ENCODE results near the gene CFB. TPM values are rescaled to one million over a fixed set of nuclear protein-coding genes. Genes with fewer than 3 reads are reported as not detected.
"Not testable (repeated sequence)": the region's sequence is repeated elsewhere in the genome, so short reads cannot be mapped to it uniquely, and the experiment has no call there.

Gene CFB
- total and polyA plus RNA-seq, 2 of the 4 experiments (the other 2 are of a cell fraction) = 1.8 to 6.1 TPM

DNA sequence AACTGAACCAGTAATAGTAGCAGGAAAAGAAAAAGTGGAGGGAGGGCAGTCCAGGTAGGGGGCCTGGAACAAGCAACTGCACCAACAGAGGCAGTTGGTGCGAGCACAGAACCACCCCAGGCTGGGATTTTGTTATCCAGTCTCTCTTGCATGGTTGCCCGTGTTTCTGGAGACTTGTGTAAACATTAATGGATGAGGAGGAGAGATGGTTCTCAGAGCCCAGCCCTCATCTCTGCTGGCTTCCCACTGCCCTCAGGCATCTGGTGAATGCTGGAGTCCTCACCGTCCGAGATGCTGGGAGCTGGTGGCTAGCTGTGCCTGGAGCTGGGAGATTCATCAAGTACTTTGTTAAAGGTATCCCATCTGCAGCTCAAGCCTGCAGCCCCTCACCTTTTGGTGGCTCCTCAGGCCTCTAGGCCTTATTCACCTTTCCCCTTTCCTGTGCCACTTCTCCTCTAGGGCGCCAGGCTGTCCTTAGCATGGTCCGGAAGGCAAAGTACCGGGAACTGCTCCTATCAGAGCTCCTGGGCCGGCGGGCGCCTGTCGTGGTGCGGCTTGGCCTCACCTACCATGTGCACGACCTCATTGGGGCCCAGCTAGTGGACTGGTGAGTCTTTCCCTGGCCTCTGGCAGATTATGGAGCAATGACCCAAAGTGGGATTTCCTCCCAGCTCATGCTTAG, 34.4 kb downstream of the CFB start:
- H3K9ac ChIP-seq (ENCODE audit: low read depth, low read length); H4K91ac ChIP-seq (ENCODE audit: insufficient read depth, low read depth, low read length); H2BK15ac ChIP-seq (ENCODE audit: low read depth, low read length); intact Hi-C loops (cut with micrococcal nuclease); H3K9me3 ChIP-seq (ENCODE audit: control insufficient read depth, insufficient read depth, low read length); H2AK5ac ChIP-seq (ENCODE audit: low read depth, low read length); BruUV-seq (replicated peaks); H2AFZ ChIP-seq (replicated peaks; ENCODE audit: low read length, poor library complexity); H4K8ac ChIP-seq (ENCODE audit: low read depth in 2 of 2, low read length in 2 of 2); in situ Hi-C loops (cut with MboI; ENCODE audit: low sequenced_read_pairs); H4K20me1 ChIP-seq (ENCODE audit: insufficient read depth, low read length); H4K5ac ChIP-seq (ENCODE audit: low read depth, low read length); H3K79me1 ChIP-seq (ENCODE audit: low read depth in 1 of 2, low read length in 2 of 2); H2BK120ac ChIP-seq (ENCODE audit: low read depth, low read length); dilution Hi-C loops (cut with HindIII; ENCODE audit: low sequenced_read_pairs, unreplicated experiment); H3K14ac ChIP-seq (replicated peaks; ENCODE audit: low read depth, low read length); H3K9me1 ChIP-seq (ENCODE audit: insufficient read depth, low read length); H3K18ac ChIP-seq (ENCODE audit: low read depth, low read length); ATAC-seq (ENCODE audit: low read depth); H2BK20ac ChIP-seq (ENCODE audit: low read depth, low read length); H3K4ac ChIP-seq (ENCODE audit: low read depth, low read length); H3K4me2 ChIP-seq (ENCODE audit: low read depth, low read length); H3K4me1 ChIP-seq (ENCODE audit: control insufficient read depth, insufficient read depth, low read length); H3K27ac ChIP-seq (ENCODE audit: insufficient read depth, low read length); H2AK9ac ChIP-seq (replicated peaks; ENCODE audit: low read depth, low read length, poor library complexity); H3K4me3 ChIP-seq (ENCODE audit: insufficient read depth, low read depth, low read length); POLR2A ChIA-PET (ENCODE audit: unreplicated experiment); H3K23ac ChIP-seq (ENCODE audit: low read depth, low read length); H3K36me3 ChIP-seq (ENCODE audit: control insufficient read depth, insufficient read depth, low read length); H2BK5ac ChIP-seq (ENCODE audit: low read depth, low read length, poor library complexity, severe bottlenecking); H3K27me3 ChIP-seq (ENCODE audit: control insufficient read depth, insufficient read depth, low read length); H3K56ac ChIP-seq (ENCODE audit: extremely low read depth, insufficient read depth, low read length); DNase-seq: not testable (repeated sequence)
- WGBS, 2 experiments (ENCODE audit: extremely low coverage in 2 of 2, insufficient read length in 1 of 2) = no CpG with 5 or more reads among the region's 13 CpGs
- CTCF ChIA-PET = interaction anchor here (0.6 kb wide), 1 partner anchor 306 kb away, joined by 4 read pairs; no protein-coding TSS in a partner anchor

DNA sequence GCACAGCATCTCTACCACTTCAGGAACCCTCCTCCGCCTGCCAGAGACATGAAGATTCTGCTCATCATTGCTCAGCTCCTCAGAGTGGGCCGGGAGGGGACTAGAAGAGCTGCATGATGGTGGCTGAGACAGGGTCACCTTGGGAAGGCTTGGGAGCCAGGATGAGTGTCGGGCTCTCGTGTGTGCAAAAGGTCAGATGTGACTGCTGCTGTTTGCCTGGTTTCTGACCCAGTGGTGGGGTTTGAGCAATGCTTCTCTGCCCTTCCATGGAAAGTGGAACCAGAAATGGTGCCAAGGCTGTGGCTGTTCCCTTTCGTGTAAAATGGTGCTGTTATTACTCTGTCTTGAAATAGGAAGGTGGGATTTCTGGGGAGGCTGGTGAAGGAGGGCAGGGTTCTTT, 35.1 kb downstream of the CFB start:
- POLR2A ChIA-PET (ENCODE audit: unreplicated experiment); H3K79me1 ChIP-seq (ENCODE audit: low read depth in 1 of 2, low read length in 2 of 2); H2BK15ac ChIP-seq (ENCODE audit: low read depth, low read length); H3K4ac ChIP-seq (ENCODE audit: low read depth, low read length); H4K8ac ChIP-seq (ENCODE audit: low read depth in 2 of 2, low read length in 2 of 2); H3K14ac ChIP-seq (replicated peaks; ENCODE audit: low read depth, low read length); DNase-seq; H4K91ac ChIP-seq (ENCODE audit: insufficient read depth, low read depth, low read length); ATAC-seq (ENCODE audit: low read depth); H3K9me1 ChIP-seq (ENCODE audit: insufficient read depth, low read length); H2BK5ac ChIP-seq (ENCODE audit: low read depth, low read length, poor library complexity, severe bottlenecking); H3K18ac ChIP-seq (ENCODE audit: low read depth, low read length); H2BK20ac ChIP-seq (ENCODE audit: low read depth, low read length); dilution Hi-C loops (cut with HindIII; ENCODE audit: low sequenced_read_pairs, unreplicated experiment); H3K36me3 ChIP-seq (ENCODE audit: control insufficient read depth, insufficient read depth, low read length); H2BK120ac ChIP-seq (ENCODE audit: low read depth, low read length); H3K56ac ChIP-seq (ENCODE audit: extremely low read depth, insufficient read depth, low read length); intact Hi-C loops (cut with micrococcal nuclease); H2AK9ac ChIP-seq (replicated peaks; ENCODE audit: low read depth, low read length, poor library complexity); H3K23ac ChIP-seq (ENCODE audit: low read depth, low read length); in situ Hi-C loops (cut with MboI; ENCODE audit: low sequenced_read_pairs); H3K27ac ChIP-seq (ENCODE audit: insufficient read depth, low read length); H3K4me2 ChIP-seq (ENCODE audit: low read depth, low read length); H4K20me1 ChIP-seq (ENCODE audit: insufficient read depth, low read length); H3K4me3 ChIP-seq (ENCODE audit: insufficient read depth, low read depth, low read length); H2AFZ ChIP-seq (replicated peaks; ENCODE audit: low read length, poor library complexity); H2AK5ac ChIP-seq (ENCODE audit: low read depth, low read length); H3K9ac ChIP-seq (ENCODE audit: low read depth, low read length); CTCF ChIA-PET; H3K4me1 ChIP-seq (ENCODE audit: control insufficient read depth, insufficient read depth, low read length); H3K27me3 ChIP-seq (ENCODE audit: control insufficient read depth, insufficient read depth, low read length); H4K5ac ChIP-seq (ENCODE audit: low read depth, low read length); H3K9me3 ChIP-seq (ENCODE audit: control insufficient read depth, insufficient read depth, low read length); BruUV-seq (replicated peaks): not testable (repeated sequence)
- no CpG with 5 or more reads among the region's 5 CpGs for whole genome bisulfite sequencing, 2 experiments (ENCODE audit: extremely low coverage in 2 of 2, insufficient read length in 1 of 2)

All from IMR-90 (cell line).